ENCODE data around the gene CTXND1. TPM values are rescaled to one million over a fixed set of nuclear protein-coding genes. Genes with fewer than 3 reads are reported as not detected.

Gene CTXND1
- total RNA-seq, 4 donors from 2014 or later, result 0.07 to 0.09 TPM; not detected in 2

- TF ChIP-seq POLR2A (IDR thresholded peaks at IDR 0.05) (no peak), CTCF (IDR thresholded peaks at IDR 0.05) (no peak)
- no peak for DNase-seq
- no peaks in the 10 kb centered on the region for H3K27me3 ChIP-seq
- H3K27ac ChIP-seq, result no peak overlapping the region
- H3K4me1 ChIP-seq, result no peaks in the 10 kb centered on the region
- intact Hi-C loops (cut with DNase I; ENCODE audit: low total_unique reads), result no loop called here
- H3K9me3 ChIP-seq, result no peaks in the 10 kb centered on the region
- no peak overlapping the region for H3K4me3 ChIP-seq
- H3K36me3 ChIP-seq, result no peaks in the 10 kb centered on the region
These were observed 60.0 kb downstream of the CTXND1 start for GRCh38 chr15:80191897-80192595.

- TF ChIP-seq CTCF (IDR thresholded peaks at IDR 0.05) (no peak), POLR2A (IDR thresholded peaks at IDR 0.05) (no peak)
- Histone ChIP-seq H3K36me3 (no peaks in the 10 kb centered on the region), H3K27ac (no peak overlapping the region), H3K4me1 (no peaks in the 10 kb centered on the region), H3K4me3 (no peak overlapping the region), H3K27me3 (no peaks in the 10 kb centered on the region), H3K9me3 (no peaks in the 10 kb centered on the region)
- intact Hi-C loops (cut with DNase I; ENCODE audit: low total_unique reads), result no loop called here
- DNase-seq, result no peak
These were observed 60.8 kb downstream of the CTXND1 start for GRCh38 chr15:80191198-80191597.

GRCh38 chr15:80188251-80188650, 63.8 kb downstream of the CTXND1 start:
- intact Hi-C loops (cut with DNase I; ENCODE audit: low total_unique reads), result no loop called here
- H3K36me3 ChIP-seq, result no peaks in the 10 kb centered on the region
- no peak for TF ChIP-seq POLR2A (IDR thresholded peaks at IDR 0.05)
- TF ChIP-seq CTCF (IDR thresholded peaks at IDR 0.05), result no peak
- H3K27ac ChIP-seq, result no peak overlapping the region
- H3K9me3 ChIP-seq, result no peaks in the 10 kb centered on the region
- no peak overlapping the region for H3K4me3 ChIP-seq
- no peak for DNase-seq
- H3K27me3 ChIP-seq, result no peaks in the 10 kb centered on the region
- H3K4me1 ChIP-seq, result no peaks in the 10 kb centered on the region

- intact Hi-C loops (cut with DNase I; ENCODE audit: low total_unique reads), result no loop called here
- TF ChIP-seq POLR2A (IDR thresholded peaks at IDR 0.05) (no peak), CTCF (IDR thresholded peaks at IDR 0.05) (no peak)
- Histone ChIP-seq H3K9me3 (no peaks in the 10 kb centered on the region), H3K27me3 (no peaks in the 10 kb centered on the region), H3K36me3 (no peaks in the 10 kb centered on the region), H3K27ac (no peak overlapping the region), H3K4me3 (no peak overlapping the region), H3K4me1 (no peaks in the 10 kb centered on the region)
- no peak for DNase-seq
These were observed 65.4 kb downstream of the CTXND1 start for GRCh38 chr15:80186597-80186996.

GRCh38 chr15:80186066-80186465, 65.9 kb downstream of the CTXND1 start:
- Histone ChIP-seq H3K27ac (no peak overlapping the region), H3K27me3 (no peaks in the 10 kb centered on the region), H3K4me3 (no peak overlapping the region), H3K9me3 (no peaks in the 10 kb centered on the region), H3K4me1 (no peaks in the 10 kb centered on the region), H3K36me3 (no peaks in the 10 kb centered on the region)
- TF ChIP-seq CTCF (IDR thresholded peaks at IDR 0.05) (no peak), POLR2A (IDR thresholded peaks at IDR 0.05) (no peak)
- intact Hi-C loops (cut with DNase I; ENCODE audit: low total_unique reads), result no loop called here
- no peak for DNase-seq

All from uterus (tissue), 4 donors.